HG02610 (cell line): ENCODE measurements around the gene BORCS6.

Experiments
- ATAC-seq: cut with Tn5 transposase; IDR thresholded peaks from one replicate; pipeline ENCODE4 v1.9.1; 2021; ENCODE audit warnings: mild to moderate bottlenecking, moderate library complexity; ENCODE audit not compliant: unreplicated experiment

The BORCS6 gene

DNA sequence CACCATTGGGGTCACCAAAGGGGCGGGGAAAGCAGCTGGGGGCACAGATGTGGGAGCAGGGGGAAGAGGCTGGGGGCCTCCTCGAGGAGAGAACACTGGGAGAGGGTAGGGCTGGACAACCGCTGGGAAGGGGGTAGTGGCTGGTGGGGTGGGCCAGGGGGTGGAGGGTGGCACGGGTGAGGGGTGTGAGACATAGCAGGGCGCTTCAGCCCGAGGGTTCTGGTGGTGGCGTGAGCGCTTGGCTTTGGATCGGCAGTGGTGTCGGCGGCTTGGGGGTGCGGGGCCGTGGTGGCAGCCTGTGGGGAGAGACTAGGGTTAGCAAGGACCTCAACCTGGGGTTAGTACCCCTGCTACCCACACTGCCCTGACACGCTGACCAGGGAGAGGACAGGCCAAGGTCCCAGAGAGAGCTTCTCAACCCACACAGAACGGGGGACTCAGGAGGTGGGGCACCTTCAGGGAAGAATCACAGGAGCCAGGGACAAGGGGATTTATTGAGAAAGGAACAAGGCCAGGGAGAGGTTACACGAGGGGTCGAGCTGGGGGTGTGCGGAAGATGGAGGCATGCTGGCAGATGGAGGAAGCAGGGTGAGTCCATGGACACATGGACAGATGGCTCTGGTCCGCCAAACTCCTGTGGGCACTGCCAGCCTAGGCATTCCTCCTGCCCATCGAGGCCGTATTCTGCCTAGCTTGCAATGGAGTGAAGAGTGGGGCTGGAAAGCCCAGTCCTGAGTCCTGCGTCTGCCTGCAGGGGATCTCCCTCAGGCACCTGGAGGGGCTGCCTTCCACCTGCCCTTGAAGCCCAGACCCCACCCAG is 46.2 kb downstream of the BORCS6 start:
- ATAC-seq, result no peak

DNA sequence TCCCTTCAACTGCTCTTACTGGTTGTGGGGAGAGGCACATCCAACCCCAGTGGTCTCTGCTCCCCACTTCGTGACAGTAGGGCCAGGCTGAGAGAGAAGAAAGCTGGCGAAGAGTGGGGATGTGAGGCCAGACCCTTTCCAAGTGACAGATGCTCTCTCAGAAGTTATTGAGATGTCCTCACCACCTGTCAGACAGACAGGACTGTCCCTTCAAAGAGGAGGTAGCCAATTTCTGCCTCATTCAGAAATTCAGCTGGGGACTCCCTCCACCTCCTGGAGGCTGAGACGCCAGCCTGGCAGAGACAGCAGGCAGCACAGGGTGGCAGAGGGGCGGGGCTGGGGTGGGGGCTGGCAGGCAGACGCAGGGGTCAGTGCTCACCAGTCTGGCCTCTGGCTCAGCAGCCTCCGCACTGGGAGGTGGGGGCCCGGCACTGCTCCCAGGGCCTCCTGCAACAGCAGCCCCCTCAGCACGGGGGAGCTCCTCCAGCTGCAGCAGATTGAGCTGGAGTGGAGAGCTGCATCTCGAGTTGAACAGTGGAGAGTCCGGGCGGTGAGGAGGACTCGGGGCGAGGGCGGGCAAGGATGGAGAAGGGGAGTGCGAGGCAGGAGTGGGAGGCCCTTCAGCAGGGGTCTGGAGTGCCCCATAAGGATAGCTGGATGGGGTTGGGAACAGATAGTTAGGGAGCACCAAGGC is 46.9 kb downstream of the BORCS6 start:
- no peak for ATAC-seq

DNA sequence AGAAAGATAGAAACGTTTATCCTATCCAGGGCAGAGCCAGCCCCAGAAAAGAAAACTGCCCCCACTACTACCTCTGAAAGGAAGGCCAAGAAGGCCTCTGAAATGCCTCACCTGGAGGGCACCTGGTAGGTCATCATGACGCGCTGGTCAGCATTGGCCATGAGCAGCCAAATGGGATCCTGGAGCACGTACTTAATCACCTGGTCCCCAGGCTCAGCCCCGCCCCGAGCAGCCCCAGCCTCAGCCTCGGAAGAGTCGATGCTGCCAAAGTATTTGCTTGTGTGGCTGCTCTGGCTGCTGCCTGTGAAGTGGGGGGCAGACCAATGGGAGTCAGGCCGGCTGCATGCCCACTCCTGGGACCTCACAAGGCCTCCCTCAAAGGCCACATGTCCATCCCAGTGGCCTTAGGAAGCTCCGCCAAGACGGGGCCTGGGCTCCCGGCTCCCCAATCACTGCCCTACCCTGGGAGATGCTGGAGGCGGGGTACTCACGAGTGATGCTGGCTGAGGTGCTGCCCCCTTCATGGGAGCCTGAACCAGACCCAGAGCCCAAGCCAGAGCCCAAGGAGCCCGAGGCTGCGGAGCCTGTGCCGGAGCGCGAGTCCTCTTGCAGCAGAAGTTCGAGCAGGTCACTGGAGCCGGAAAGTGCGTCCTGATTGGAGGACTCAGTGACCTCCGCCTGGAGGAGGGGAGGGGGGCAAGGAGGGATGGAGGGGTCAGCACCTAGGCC is 47.7 kb downstream of the BORCS6 start:
- ATAC-seq, result no peak

DNA sequence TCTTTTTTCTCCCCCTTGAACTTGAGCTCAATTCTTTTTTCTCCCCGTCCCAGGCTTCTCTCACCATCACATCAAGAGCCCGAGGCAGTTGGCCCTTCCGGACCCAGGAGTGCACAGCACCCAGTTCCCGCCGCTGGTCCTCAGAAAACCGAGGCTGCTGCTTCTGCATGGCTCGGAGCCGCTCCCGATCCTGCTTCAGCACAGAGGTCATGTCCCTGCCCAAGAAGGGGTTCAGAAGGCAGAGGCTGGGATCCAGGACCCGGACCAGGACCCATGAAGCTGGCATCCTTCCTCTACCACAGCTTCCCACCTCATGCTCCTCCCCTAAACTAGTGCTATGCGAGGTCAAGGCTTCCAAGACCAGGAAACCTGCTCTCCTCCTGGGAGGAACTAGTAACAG is 48.2 kb downstream of the BORCS6 start:
- ATAC-seq, result no peak

DNA sequence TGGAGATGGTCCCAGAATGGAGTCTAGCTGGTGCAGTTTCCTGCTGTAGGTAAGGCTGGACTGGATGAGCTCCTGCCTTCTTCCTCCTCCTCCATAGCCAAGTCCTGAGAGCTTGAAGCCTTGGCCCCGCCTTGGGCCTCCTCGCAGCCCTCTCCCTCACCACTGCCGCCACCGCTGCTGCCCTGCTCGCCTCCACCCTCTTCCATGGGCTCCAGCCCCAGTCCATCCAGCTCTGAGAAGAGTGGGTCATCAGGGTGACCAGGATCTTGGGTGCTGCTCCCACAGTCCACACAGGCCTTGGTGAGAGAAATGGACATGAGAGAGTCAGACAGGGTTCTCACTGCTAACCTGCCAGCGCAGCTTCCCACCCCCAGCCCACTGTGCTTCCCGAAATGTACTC is 48.9 kb downstream of the BORCS6 start:
- ATAC-seq, result no peak

DNA sequence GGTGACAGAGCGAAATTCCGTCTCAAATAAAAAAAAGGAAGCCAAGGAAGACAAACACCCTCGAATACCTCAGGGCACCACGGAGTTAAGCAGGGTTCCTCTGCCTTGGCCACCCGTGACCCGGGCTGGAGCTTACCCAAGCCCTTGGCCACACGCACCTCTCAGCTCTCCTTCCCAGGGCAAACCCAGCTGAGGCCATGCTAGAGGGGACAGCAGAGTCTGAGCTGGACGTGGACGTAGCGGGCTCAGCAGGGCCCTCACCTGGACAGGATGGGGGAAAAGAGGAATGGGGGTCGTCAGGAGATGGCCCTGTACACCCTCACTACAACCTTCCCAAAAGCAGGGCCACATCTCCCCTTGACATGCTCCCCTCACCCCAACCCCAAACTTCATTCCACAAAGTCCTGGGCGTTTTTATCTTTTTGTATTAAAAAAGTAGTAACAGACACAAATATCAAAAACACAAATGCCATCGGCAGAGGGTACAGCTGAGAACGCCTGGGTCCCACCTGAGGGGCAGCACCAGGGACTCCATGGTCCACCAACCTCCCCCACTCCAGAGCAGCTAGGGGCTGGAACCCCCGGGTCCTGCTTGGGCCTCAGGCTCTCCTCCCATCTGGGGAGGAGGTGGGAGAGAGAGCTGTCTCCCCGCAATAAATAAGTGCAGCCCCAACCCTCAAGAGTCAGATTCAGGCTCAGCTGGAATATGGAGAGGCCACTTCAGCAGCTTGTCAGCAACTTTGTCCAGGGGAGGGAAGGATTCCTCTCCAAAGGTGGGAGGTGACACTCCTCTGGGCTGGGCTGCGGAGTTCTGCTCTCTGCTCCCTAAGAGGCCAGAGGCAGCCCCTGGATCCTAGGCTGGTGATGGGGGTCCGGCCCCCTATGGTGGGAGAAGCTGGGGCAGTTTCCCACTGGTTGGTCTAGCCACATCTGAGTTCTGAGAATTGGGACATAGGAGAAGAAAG is 49.6 kb downstream of the BORCS6 start:
- ATAC-seq, result no peak

DNA sequence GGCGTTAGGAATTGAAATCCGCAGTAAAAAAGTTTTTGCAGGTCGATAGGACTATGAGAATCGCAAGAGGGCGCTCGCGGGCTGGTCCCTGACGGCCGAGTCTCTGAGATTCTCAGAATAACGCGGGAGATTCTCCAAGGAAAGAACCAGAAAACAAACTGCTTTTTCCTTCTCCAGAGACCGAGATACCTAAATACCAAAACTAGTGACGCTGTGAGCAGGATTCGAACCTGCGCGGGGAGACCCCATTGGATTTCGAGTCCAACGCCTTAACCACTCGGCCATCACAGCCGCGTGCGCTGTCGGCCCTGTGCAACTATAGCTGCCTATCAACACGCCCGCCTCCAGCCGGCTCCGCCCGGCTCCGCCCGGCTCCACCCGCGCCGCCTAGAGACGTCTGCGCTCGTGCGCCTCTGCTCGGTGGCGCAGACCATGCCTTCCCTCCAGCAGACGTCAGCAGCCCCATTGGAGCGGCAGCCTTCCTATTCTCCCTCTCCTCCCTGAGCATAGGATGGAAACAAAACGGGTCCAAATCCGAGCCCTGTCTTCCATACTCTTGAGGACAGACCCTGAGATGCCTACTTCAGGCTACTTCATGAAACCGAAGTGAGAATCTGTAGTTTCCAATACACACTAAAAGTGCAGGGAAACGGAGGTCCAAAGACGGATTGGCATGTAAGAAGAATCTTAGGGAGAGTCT is 51.2 kb downstream of the BORCS6 start:
- peak; percentile 78 for ATAC-seq

DNA sequence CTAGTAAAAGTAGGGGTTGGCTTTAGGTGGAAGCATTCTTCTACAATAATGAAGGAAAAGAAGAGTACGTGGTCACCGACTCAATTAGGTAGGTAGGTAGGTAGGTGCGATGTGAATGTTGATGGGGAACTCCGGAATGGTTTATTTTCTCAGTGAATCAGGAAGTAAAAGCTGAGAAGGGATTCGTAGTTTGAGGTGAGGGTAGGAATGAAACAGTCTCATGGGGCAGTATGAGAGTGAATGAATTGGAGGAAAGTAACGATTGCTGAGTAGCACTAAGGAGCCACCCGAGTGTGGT is 51.7 kb downstream of the BORCS6 start:
- ATAC-seq, result peak; percentile 44
